ENCODE measurements around the gene HNRNPM. TPM values are rescaled to one million over a fixed set of nuclear protein-coding genes. Genes with fewer than 3 reads are reported as not detected.

Gene HNRNPM
- total RNA-seq, 2 experiments from 2014 or later: 90.0 to 280 TPM

- no peak for TF ChIP-seq CTCF (conservative IDR thresholded peaks at IDR 0.05; ENCODE audit: low read length)
- TF ChIP-seq EZH2phosphoT487 (IDR thresholded peaks at IDR 0.05; ENCODE audit: borderline replicate concordance, low read depth, low read length): no peak
- peaks cover 95% of the 10 kb centered on the region for H3K79me2 ChIP-seq (ENCODE audit: insufficient read depth, low read depth, low read length)
- no peak for DNase-seq (ENCODE audit: low spot score)
- intact Hi-C loops (cut with micrococcal nuclease; ENCODE audit: unreplicated experiment): no loop called here
- H2AFZ ChIP-seq (ENCODE audit: low read length): no peak overlapping the region
- peaks cover 70% of the 10 kb centered on the region for H4K20me1 ChIP-seq (ENCODE audit: insufficient read depth, low read length)
- POLR2A ChIA-PET: no interaction called here
- H3K27ac ChIP-seq (ENCODE audit: low read depth, low read length, poor library complexity, severe bottlenecking): no peak overlapping the region
- peaks cover 100% of the 10 kb centered on the region for H3K36me3 ChIP-seq (ENCODE audit: insufficient read depth, low read length)
- H3K9me2 ChIP-seq (ENCODE audit: insufficient read depth, low read length): no peaks in the 10 kb centered on the region
- peaks cover 28% of the 10 kb centered on the region for H3K4me1 ChIP-seq (ENCODE audit: insufficient read depth, low read length, poor library complexity, severe bottlenecking)
- H3K4me3 ChIP-seq (ENCODE audit: low read depth, low read length, poor library complexity, severe bottlenecking): no peak overlapping the region
- no TSS peak for BruUV-seq (replicated peaks)
- no peak overlapping the region for H3K4me2 ChIP-seq (ENCODE audit: low read length)
- H3K9me3 ChIP-seq (ENCODE audit: low read length): no peaks in the 10 kb centered on the region
- CTCF ChIA-PET (ENCODE audit: unreplicated experiment): no interaction called here
Observed at GRCh38 chr19:8459520-8460270, 14.9 kb downstream of the HNRNPM start.

- Histone ChIP-seq H3K36me3 (ENCODE audit: insufficient read depth, low read length) (peaks cover 100% of the 10 kb centered on the region), H3K27ac (ENCODE audit: low read depth, low read length, poor library complexity, severe bottlenecking) (no peak overlapping the region), H3K79me2 (ENCODE audit: insufficient read depth, low read depth, low read length) (peaks cover 95% of the 10 kb centered on the region), H3K9me2 (ENCODE audit: insufficient read depth, low read length) (no peaks in the 10 kb centered on the region), H2AFZ (ENCODE audit: low read length) (no peak overlapping the region), H3K4me3 (ENCODE audit: low read depth, low read length, poor library complexity, severe bottlenecking) (no peak overlapping the region), H4K20me1 (ENCODE audit: insufficient read depth, low read length) (peaks cover 60% of the 10 kb centered on the region), H3K4me2 (ENCODE audit: low read length) (no peak overlapping the region), H3K4me1 (ENCODE audit: insufficient read depth, low read length, poor library complexity, severe bottlenecking) (peaks cover 27% of the 10 kb centered on the region), H3K9me3 (ENCODE audit: low read length) (no peaks in the 10 kb centered on the region)
- DNase-seq (ENCODE audit: low spot score): no peak
- ChIA-PET POLR2A (no interaction called here), CTCF (ENCODE audit: unreplicated experiment) (no interaction called here)
- BruUV-seq (replicated peaks): no TSS peak
- intact Hi-C loops (cut with micrococcal nuclease; ENCODE audit: unreplicated experiment): no loop called here
- TF ChIP-seq EZH2phosphoT487 (IDR thresholded peaks at IDR 0.05; ENCODE audit: borderline replicate concordance, low read depth, low read length) (no peak), CTCF (conservative IDR thresholded peaks at IDR 0.05; ENCODE audit: low read length) (no peak)
Observed at GRCh38 chr19:8460516-8461298, 15.9 kb downstream of the HNRNPM start.

- POLR2A ChIA-PET: no interaction called here
- Histone ChIP-seq H2AFZ (ENCODE audit: low read length) (no peak overlapping the region), H3K4me3 (ENCODE audit: low read depth, low read length, poor library complexity, severe bottlenecking) (no peak overlapping the region), H3K4me1 (ENCODE audit: insufficient read depth, low read length, poor library complexity, severe bottlenecking) (peaks cover 27% of the 10 kb centered on the region), H3K9me2 (ENCODE audit: insufficient read depth, low read length) (no peaks in the 10 kb centered on the region), H3K4me2 (ENCODE audit: low read length) (no peak overlapping the region), H3K27ac (ENCODE audit: low read depth, low read length, poor library complexity, severe bottlenecking) (no peak overlapping the region), H3K9me3 (ENCODE audit: low read length) (no peaks in the 10 kb centered on the region), H4K20me1 (ENCODE audit: insufficient read depth, low read length) (peaks cover 53% of the 10 kb centered on the region), H3K79me2 (ENCODE audit: insufficient read depth, low read depth, low read length) (peaks cover 95% of the 10 kb centered on the region), H3K36me3 (ENCODE audit: insufficient read depth, low read length) (peaks cover 100% of the 10 kb centered on the region)
- CTCF ChIA-PET (ENCODE audit: unreplicated experiment): no interaction called here
- intact Hi-C loops (cut with micrococcal nuclease; ENCODE audit: unreplicated experiment): no loop called here
- TF ChIP-seq CTCF (conservative IDR thresholded peaks at IDR 0.05; ENCODE audit: low read length): no peak
- TF ChIP-seq EZH2phosphoT487 (IDR thresholded peaks at IDR 0.05; ENCODE audit: borderline replicate concordance, low read depth, low read length): no peak
- DNase-seq (ENCODE audit: low spot score): no peak
- no TSS peak for BruUV-seq (replicated peaks)
Observed at GRCh38 chr19:8461376-8461775, 16.6 kb downstream of the HNRNPM start.
